ENCODE measurements around the gene CLSTN2.

Gene CLSTN2

GRCh38 chr3:140103166-140103565 lies 168.2 kb downstream of the CLSTN2 start:
- ChIA-PET CTCF (interaction anchor here (1.1 kb wide), 1 partner anchor 9 kb away, joined by 3 read pairs; no protein-coding TSS in a partner anchor), POLR2A (no interaction called here)
- DNase-seq (ENCODE audit: extremely low spot score), result no peak
- TF ChIP-seq L3MBTL2 (conservative IDR thresholded peaks at IDR 0.05), result no peak
- TF ChIP-seq FOXK2 (IDR thresholded peaks at IDR 0.05), result no peak
- no peak for TF ChIP-seq FOXM1 (IDR thresholded peaks at IDR 0.05; ENCODE audit: borderline replicate concordance)
- no peak for TF ChIP-seq HDGF (IDR thresholded peaks at IDR 0.05; ENCODE audit: borderline replicate concordance)
- TF ChIP-seq ELF4 (IDR thresholded peaks at IDR 0.05), result no peak

GRCh38 chr3:140103986-140104645 lies 169.1 kb downstream of the CLSTN2 start:
- TF ChIP-seq SP1 (IDR thresholded peaks at IDR 0.05), result no peak
- no peak for TF ChIP-seq SUZ12 (IDR thresholded peaks at IDR 0.05)
- TF ChIP-seq FOXM1 (IDR thresholded peaks at IDR 0.05; ENCODE audit: borderline replicate concordance), result no peak
- TF ChIP-seq PKNOX1 (IDR thresholded peaks at IDR 0.05), result no peak
- no peak for TF ChIP-seq CTBP1 (IDR thresholded peaks at IDR 0.05; ENCODE audit: borderline replicate concordance)
- TF ChIP-seq ZNF384 (IDR thresholded peaks at IDR 0.05), result no peak
- no peak for TF ChIP-seq FOXA1 (IDR thresholded peaks at IDR 0.05)
- TF ChIP-seq LEF1 (IDR thresholded peaks at IDR 0.05; ENCODE audit: borderline replicate concordance), result no peak
- no peak for TF ChIP-seq TARDBP (IDR thresholded peaks at IDR 0.05)
- ChIA-PET CTCF (interaction anchor here (1.1 kb wide), 1 partner anchor 10 kb away, joined by 3 read pairs; no protein-coding TSS in a partner anchor), POLR2A (no interaction called here)
- DNase-seq (ENCODE audit: extremely low spot score), result no peak

GRCh38 chr3:140113996-140114788 lies 179.2 kb downstream of the CLSTN2 start:
- DNase-seq (ENCODE audit: extremely low spot score), result no peak
- ChIA-PET POLR2A (no interaction called here), CTCF (no interaction called here)
- no peak for TF ChIP-seq BHLHE40 (IDR thresholded peaks at IDR 0.05; ENCODE audit: borderline replicate concordance)
- TF ChIP-seq SP1 (IDR thresholded peaks at IDR 0.05), result no peak
- TF ChIP-seq ARNT (IDR thresholded peaks at IDR 0.05), result no peak
- no peak for TF ChIP-seq HDGF (IDR thresholded peaks at IDR 0.05; ENCODE audit: borderline replicate concordance)
- TF ChIP-seq LEF1 (IDR thresholded peaks at IDR 0.05; ENCODE audit: borderline replicate concordance), result no peak
- no peak for TF ChIP-seq ELF4 (IDR thresholded peaks at IDR 0.05)
- TF ChIP-seq FOXK2 (IDR thresholded peaks at IDR 0.05), result no peak
- TF ChIP-seq FOXM1 (IDR thresholded peaks at IDR 0.05; ENCODE audit: borderline replicate concordance), result no peak
- TF ChIP-seq CTBP1 (IDR thresholded peaks at IDR 0.05; ENCODE audit: borderline replicate concordance), result no peak
- no peak for TF ChIP-seq SUZ12 (IDR thresholded peaks at IDR 0.05)
- no peak for TF ChIP-seq NFRKB (IDR thresholded peaks at IDR 0.05)
- no peak for TF ChIP-seq ZNF384 (IDR thresholded peaks at IDR 0.05)
- no peak for TF ChIP-seq TARDBP (IDR thresholded peaks at IDR 0.05)
- no peak for TF ChIP-seq L3MBTL2 (conservative IDR thresholded peaks at IDR 0.05)
- TF ChIP-seq PKNOX1 (IDR thresholded peaks at IDR 0.05), result no peak
- no peak for TF ChIP-seq FOXA1 (IDR thresholded peaks at IDR 0.05)

- no peak for DNase-seq (ENCODE audit: extremely low spot score)
- CTCF ChIA-PET, result no interaction called here
- no peak for TF ChIP-seq FOXA1 (IDR thresholded peaks at IDR 0.05)
- no peak for TF ChIP-seq FOXK2 (IDR thresholded peaks at IDR 0.05)
- no peak for TF ChIP-seq BHLHE40 (IDR thresholded peaks at IDR 0.05; ENCODE audit: borderline replicate concordance)
- POLR2A ChIA-PET, result no interaction called here
Observed at GRCh38 chr3:140114789-140115080, 179.8 kb downstream of the CLSTN2 start.

GRCh38 chr3:140117096-140117526 lies 182.1 kb downstream of the CLSTN2 start:
- POLR2A ChIA-PET, result no interaction called here
- DNase-seq (ENCODE audit: extremely low spot score), result peak; percentile 36
- CTCF ChIA-PET, result interaction anchor here (0.7 kb wide), 1 partner anchor 12 kb away, joined by 4 read pairs; no protein-coding TSS in a partner anchor
- TF ChIP-seq TARDBP (IDR thresholded peaks at IDR 0.05) (no peak), ELF4 (IDR thresholded peaks at IDR 0.05) (no peak), PKNOX1 (IDR thresholded peaks at IDR 0.05) (no peak), L3MBTL2 (conservative IDR thresholded peaks at IDR 0.05) (no peak), BHLHE40 (IDR thresholded peaks at IDR 0.05; ENCODE audit: borderline replicate concordance) (no peak), SUZ12 (IDR thresholded peaks at IDR 0.05) (no peak), HDGF (IDR thresholded peaks at IDR 0.05; ENCODE audit: borderline replicate concordance) (no peak), ZNF384 (IDR thresholded peaks at IDR 0.05) (no peak), FOXM1 (IDR thresholded peaks at IDR 0.05; ENCODE audit: borderline replicate concordance) (no peak), NFRKB (IDR thresholded peaks at IDR 0.05) (no peak), LEF1 (IDR thresholded peaks at IDR 0.05; ENCODE audit: borderline replicate concordance) (no peak), CTBP1 (IDR thresholded peaks at IDR 0.05; ENCODE audit: borderline replicate concordance) (no peak), ARNT (IDR thresholded peaks at IDR 0.05) (no peak), FOXK2 (IDR thresholded peaks at IDR 0.05) (no peak)

GRCh38 chr3:140122183-140122582 lies 187.2 kb downstream of the CLSTN2 start:
- ChIA-PET CTCF (no interaction called here), POLR2A (no interaction called here)
- DNase-seq (ENCODE audit: extremely low spot score), result no peak
- TF ChIP-seq SUZ12 (IDR thresholded peaks at IDR 0.05) (no peak), FOXK2 (IDR thresholded peaks at IDR 0.05) (no peak), HDGF (IDR thresholded peaks at IDR 0.05; ENCODE audit: borderline replicate concordance) (no peak), L3MBTL2 (conservative IDR thresholded peaks at IDR 0.05) (no peak), ELF4 (IDR thresholded peaks at IDR 0.05) (no peak), FOXA1 (IDR thresholded peaks at IDR 0.05) (no peak), CTBP1 (IDR thresholded peaks at IDR 0.05; ENCODE audit: borderline replicate concordance) (no peak), TARDBP (IDR thresholded peaks at IDR 0.05) (no peak), ZNF384 (IDR thresholded peaks at IDR 0.05) (no peak), ARNT (IDR thresholded peaks at IDR 0.05) (no peak), BHLHE40 (IDR thresholded peaks at IDR 0.05; ENCODE audit: borderline replicate concordance) (no peak), NFRKB (IDR thresholded peaks at IDR 0.05) (no peak), LEF1 (IDR thresholded peaks at IDR 0.05; ENCODE audit: borderline replicate concordance) (no peak), PKNOX1 (IDR thresholded peaks at IDR 0.05) (no peak), FOXM1 (IDR thresholded peaks at IDR 0.05; ENCODE audit: borderline replicate concordance) (no peak)

Data from HEK293T (cell line).